ENCODE measurements around the gene LGALS16.

GRCh38 chr19:39695759-39696158, 40.0 kb downstream of the LGALS16 start:
- TF ChIP-seq CTCF (IDR thresholded peaks at IDR 0.05), result no peak
- TF ChIP-seq EZH2 (IDR thresholded peaks at IDR 0.05; ENCODE audit: borderline replicate concordance, insufficient read depth, low read depth, low read length, poor library complexity, severe bottlenecking), result no peak

All from B cell (primary cell).